ENCODE data around the gene RASA4.
"Not testable (repeated sequence)": the region's sequence is repeated elsewhere in the genome, so short reads cannot be mapped to it uniquely, and the experiment has no call there.

GRCh38 chr7:102634299-102634698, 17.7 kb upstream of the RASA4 start:
- TF ChIP-seq, protein P1, sequence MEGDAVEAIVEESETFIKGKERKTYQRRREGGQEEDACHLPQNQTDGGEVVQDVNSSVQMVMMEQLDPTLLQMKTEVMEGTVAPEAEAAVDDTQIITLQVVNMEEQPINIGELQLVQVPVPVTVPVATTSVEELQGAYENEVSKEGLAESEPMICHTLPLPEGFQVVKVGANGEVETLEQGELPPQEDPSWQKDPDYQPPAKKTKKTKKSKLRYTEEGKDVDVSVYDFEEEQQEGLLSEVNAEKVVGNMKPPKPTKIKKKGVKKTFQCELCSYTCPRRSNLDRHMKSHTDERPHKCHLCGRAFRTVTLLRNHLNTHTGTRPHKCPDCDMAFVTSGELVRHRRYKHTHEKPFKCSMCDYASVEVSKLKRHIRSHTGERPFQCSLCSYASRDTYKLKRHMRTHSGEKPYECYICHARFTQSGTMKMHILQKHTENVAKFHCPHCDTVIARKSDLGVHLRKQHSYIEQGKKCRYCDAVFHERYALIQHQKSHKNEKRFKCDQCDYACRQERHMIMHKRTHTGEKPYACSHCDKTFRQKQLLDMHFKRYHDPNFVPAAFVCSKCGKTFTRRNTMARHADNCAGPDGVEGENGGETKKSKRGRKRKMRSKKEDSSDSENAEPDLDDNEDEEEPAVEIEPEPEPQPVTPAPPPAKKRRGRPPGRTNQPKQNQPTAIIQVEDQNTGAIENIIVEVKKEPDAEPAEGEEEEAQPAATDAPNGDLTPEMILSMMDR (IDR thresholded peaks at IDR 0.05) = not testable (repeated sequence)
- TF ChIP-seq POLR2A (IDR thresholded peaks at IDR 0.05) = not testable (repeated sequence)

All from thyroid gland (tissue), 4 donors.